ENCODE data around the gene SCGN. TPM values are rescaled to one million over a fixed set of nuclear protein-coding genes. Genes with fewer than 3 reads are reported as not detected.

SCGN gene
- total and polyA plus RNA-seq, 10 donors: not detected

DNA sequence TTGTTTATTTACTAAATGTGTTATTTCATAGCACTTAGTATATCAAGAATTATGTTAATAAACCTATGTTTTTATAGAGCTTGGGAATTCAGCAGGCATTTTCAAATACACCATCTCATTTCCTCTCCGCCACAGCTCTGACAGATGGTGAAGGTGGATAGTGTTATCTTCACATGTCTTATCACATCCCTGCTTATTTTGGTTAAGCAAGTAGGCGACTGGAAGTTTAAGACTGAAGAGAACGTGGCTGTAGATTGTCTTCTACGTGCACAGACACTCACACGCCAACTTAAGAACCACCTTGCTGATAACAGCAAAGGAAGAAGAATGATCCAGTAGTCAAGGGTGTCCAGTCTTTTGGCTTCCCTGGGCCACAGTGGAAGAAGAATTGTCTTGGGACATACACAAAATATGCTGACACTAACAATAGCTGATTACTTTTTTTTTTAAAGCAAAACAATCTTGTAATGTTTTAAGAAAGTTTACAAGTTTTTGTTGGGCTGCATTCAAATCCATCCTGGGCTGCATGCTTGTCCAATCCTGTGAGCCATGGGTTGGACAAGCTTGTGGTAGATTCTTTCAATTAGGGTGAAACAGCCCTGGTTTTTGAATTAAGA lies 43.3 kb upstream of the SCGN start:
- H3K4me3 ChIP-seq: no peak overlapping the region
- H3K9me3 ChIP-seq: no peaks in the 10 kb centered on the region
- no peaks in the 10 kb centered on the region for H3K27me3 ChIP-seq (replicated peaks in 1 of 7)
- no peaks in the 10 kb centered on the region for H3K4me1 ChIP-seq
- WGBS, 5 donors: 80 to 91% (median 85%) methylated on average over 5 of the region's 5 CpGs
- no peak overlapping the region for H3K27ac ChIP-seq
- TF ChIP-seq POLR2A (IDR thresholded peaks at IDR 0.05): no peak
- no peak for TF ChIP-seq POLR2AphosphoS5 (IDR thresholded peaks at IDR 0.05)
- TF ChIP-seq, protein P1, sequence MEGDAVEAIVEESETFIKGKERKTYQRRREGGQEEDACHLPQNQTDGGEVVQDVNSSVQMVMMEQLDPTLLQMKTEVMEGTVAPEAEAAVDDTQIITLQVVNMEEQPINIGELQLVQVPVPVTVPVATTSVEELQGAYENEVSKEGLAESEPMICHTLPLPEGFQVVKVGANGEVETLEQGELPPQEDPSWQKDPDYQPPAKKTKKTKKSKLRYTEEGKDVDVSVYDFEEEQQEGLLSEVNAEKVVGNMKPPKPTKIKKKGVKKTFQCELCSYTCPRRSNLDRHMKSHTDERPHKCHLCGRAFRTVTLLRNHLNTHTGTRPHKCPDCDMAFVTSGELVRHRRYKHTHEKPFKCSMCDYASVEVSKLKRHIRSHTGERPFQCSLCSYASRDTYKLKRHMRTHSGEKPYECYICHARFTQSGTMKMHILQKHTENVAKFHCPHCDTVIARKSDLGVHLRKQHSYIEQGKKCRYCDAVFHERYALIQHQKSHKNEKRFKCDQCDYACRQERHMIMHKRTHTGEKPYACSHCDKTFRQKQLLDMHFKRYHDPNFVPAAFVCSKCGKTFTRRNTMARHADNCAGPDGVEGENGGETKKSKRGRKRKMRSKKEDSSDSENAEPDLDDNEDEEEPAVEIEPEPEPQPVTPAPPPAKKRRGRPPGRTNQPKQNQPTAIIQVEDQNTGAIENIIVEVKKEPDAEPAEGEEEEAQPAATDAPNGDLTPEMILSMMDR (IDR thresholded peaks at IDR 0.05 in 8 of 11, conservative IDR thresholded peaks at IDR 0.05 in 3 of 11): no peak
- H3K36me3 ChIP-seq: peaks cover 0 to 47% (median 0%) of the 10 kb centered on the region in 6 donors
- intact Hi-C loops (cut with DNase I; ENCODE audit: low total_unique reads): loop anchor here (10.0 kb wide), 1 partner anchor 344 kb away; no protein-coding TSS in a partner anchor
- no peak for DNase-seq

DNA sequence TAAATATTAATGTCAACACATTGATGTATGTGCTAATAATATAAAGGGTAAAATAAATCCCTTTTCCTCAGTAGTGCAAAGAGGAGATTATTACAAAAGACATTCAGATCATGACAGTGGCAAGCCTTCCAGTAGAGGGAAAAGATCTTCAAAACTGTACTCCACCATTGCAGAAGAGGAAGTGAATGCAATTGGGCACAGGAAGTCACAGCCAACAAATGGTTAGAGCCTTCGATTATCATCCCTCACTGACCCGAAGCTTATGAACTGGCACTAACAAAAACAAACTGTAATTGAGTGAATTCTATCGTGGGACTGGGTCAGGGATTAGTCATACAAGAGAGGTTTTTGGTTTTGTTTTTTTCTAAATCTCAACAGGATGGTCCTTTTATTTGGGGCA lies 39.3 kb upstream of the SCGN start:
- H3K27ac ChIP-seq: no peak overlapping the region
- intact Hi-C loops (cut with DNase I; ENCODE audit: low total_unique reads): no loop called here
- H3K4me3 ChIP-seq: no peak overlapping the region
- H3K36me3 ChIP-seq: peaks cover 0 to 48% (median 0%) of the 10 kb centered on the region in 6 donors
- H3K4me1 ChIP-seq: peaks cover 0 to under 1% (median 0%) of the 10 kb centered on the region in 6 donors
- no peak for DNase-seq
- no peaks in the 10 kb centered on the region for H3K9me3 ChIP-seq
- no peaks in the 10 kb centered on the region for H3K27me3 ChIP-seq (replicated peaks in 1 of 7)
- no peak for TF ChIP-seq POLR2A (IDR thresholded peaks at IDR 0.05)
- TF ChIP-seq, protein P1 (IDR thresholded peaks at IDR 0.05 in 8 of 11, conservative IDR thresholded peaks at IDR 0.05 in 3 of 11): no peak
- no peak for TF ChIP-seq POLR2AphosphoS5 (IDR thresholded peaks at IDR 0.05)
- 41 to 57% (median 51%) methylated on average over 3 of the region's 3 CpGs for WGBS, 5 donors

DNA sequence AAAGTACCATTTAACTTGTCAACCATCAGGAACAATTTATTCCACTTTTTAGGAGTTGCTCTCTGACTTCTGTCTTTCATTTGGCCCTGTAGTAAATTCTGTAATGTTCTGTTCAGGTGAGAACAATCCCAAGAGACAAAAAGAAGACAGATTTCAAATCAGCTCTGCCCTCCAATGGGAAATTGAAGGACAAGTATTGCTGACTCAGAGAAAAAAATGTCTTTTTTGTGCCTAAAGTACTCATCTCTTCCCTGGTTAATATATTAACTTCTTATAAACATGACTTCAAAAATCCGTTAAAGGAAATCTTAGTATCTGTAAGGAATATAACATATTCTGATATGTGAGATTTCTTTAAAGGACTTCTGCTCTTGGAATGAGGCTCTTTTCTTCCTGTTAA lies 38.6 kb upstream of the SCGN start:
- Histone ChIP-seq H3K4me1 (peaks cover 0 to 4% (median 0%) of the 10 kb centered on the region in 6 donors), H3K27me3 (replicated peaks in 1 of 7) (no peaks in the 10 kb centered on the region), H3K9me3 (no peaks in the 10 kb centered on the region), H3K4me3 (no peak overlapping the region), H3K36me3 (peaks cover 0 to 48% (median 0%) of the 10 kb centered on the region in 6 donors), H3K27ac (no peak overlapping the region)
- TF ChIP-seq, protein P1 (IDR thresholded peaks at IDR 0.05 in 8 of 11, conservative IDR thresholded peaks at IDR 0.05 in 3 of 11): no peak
- no peak for TF ChIP-seq POLR2AphosphoS5 (IDR thresholded peaks at IDR 0.05)
- TF ChIP-seq POLR2A (IDR thresholded peaks at IDR 0.05): no peak
- intact Hi-C loops (cut with DNase I; ENCODE audit: low total_unique reads): no loop called here
- no peak for DNase-seq
- 85 to 98% (median 94%) methylated on average over 1 of the region's 1 CpG for WGBS, 5 donors

DNA sequence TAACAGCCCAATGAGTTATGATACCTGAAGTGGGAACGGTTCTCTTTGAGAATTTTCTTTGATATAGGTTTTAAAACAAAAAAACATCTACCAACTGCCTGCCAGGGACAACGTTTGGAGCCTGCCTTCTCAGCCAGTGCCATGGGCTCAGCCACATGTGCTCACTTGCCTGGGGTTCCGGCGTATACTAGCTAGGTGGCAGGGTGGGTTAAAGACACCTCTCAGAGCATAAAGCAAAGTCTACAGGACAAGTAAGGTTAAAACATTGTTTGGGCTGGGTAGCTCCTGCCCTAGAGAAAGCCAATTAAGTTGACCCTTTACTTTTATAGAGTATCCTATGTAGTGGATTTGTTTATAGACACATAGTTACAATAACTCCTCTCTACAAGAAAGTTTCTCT lies 38.0 kb upstream of the SCGN start:
- Histone ChIP-seq H3K36me3 (peaks cover 0 to 41% (median 0%) of the 10 kb centered on the region in 6 donors), H3K4me3 (no peak overlapping the region), H3K9me3 (no peaks in the 10 kb centered on the region), H3K27ac (no peak overlapping the region), H3K4me1 (peaks cover 0 to 6% (median 0%) of the 10 kb centered on the region in 6 donors), H3K27me3 (replicated peaks in 1 of 7) (no peaks in the 10 kb centered on the region)
- no peak for DNase-seq
- intact Hi-C loops (cut with DNase I; ENCODE audit: low total_unique reads): no loop called here
- TF ChIP-seq POLR2A (IDR thresholded peaks at IDR 0.05): no peak
- no peak for TF ChIP-seq POLR2AphosphoS5 (IDR thresholded peaks at IDR 0.05)
- TF ChIP-seq, protein P1 (IDR thresholded peaks at IDR 0.05 in 8 of 11, conservative IDR thresholded peaks at IDR 0.05 in 3 of 11): no peak
- 78 to 91% (median 87%) methylated on average over 4 of the region's 4 CpGs for WGBS, 5 donors
